Stimulated activated CD8-positive, alpha-beta memory T cell treated with anti-CD3 and anti-CD28 coated beads, Interleukin-2, amount 100 ng/mL, for 48 hours (primary cell): ENCODE results near the gene STK32B.
"Not testable (repeated sequence)": the region's sequence is repeated elsewhere in the genome, so short reads cannot be mapped to it uniquely, and the experiment has no call there.

Experiments
- DNase-seq, 2 donors: peaks; one replicate each; pipeline ENCODE4 v3.0.0-alpha.2; 2020; ENCODE audit warnings: low read depth in 2 of 2

The STK32B gene

DNA sequence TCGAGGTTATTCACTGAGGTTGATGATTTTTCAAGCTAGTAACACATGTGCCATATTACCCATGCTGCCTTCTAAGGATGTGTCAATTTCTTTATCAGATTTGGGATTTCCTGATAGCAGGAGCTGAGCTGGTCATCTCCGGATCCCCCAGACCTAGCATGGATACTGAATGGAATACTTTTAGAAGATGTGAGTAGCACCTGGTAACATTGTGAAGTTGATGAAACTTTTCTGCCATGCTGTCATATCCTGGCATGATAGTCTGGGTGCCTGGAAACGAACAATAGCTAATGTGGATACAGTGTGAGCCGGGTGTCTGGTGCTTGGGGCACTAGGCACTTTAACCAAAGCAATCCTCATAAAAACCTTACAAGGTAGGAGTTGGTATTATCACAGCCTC is 21.1 kb upstream of the STK32B start:
- DNase-seq, result no peak

DNA sequence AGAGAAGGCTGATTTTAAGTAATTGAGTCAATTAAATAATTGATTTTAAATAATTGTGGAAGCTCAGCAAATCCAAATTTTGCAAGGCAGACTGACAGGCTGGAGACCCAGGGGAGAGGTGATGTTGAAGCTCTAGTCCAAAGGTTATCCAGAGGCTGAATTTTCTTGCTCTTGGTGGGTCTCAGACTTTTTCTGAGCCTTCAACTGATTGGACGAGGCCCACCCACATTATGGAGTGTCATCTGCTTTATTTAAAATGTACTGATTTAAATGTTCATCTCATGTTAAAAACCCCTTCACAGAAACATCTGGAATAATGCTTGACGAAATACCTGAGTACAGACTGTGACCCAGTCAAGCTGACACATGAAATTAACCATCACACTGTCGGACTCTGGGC is 20.4 kb upstream of the STK32B start:
- no peak for DNase-seq

DNA sequence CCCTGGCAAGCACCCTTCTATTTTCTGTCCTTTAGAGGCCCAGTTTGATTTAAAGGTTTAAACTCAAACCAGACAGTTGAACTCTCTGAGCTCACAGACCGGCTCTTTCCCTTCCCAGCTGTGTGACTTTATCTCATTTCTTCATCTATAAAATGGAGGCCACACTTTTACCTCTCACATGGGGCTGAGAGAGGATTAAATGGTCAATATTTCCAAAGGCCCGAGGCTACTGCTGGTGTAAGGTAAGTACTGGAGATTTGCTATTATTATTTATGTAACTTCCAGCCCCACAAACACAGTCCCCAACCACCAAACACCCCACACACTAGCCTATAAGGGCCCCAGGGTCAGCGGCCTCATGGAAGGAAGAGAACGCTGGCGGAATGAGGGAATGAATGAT is 18.5 kb upstream of the STK32B start:
- no peak for DNase-seq

DNA sequence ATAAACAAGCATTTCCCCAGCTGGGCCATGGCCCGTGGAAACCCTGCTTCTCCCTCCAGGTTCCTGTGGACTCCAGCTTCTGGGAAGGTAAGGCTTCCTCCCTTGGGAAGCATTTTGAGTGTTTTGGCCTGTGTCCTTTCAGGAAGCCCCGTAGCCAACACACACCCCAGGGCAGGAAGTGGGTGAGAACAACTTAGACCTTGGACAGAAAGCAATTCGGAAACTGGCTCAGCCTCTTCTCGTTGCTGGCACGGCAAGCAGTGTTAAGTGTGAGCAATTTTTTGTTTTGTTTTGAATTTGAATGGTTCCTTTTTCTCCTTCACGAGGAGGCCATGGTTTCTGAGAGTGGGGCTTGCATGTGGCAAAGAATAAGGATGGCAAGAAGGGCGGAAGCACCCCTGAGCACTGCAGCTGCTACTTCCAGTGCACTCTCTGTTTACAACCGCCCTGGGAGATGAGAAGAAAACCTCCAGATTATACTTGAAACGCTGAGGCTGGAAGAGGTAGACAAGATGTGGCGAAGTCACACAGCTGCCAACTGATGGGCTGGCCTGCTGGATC is 17.9 kb upstream of the STK32B start:
- DNase-seq, result no peak

DNA sequence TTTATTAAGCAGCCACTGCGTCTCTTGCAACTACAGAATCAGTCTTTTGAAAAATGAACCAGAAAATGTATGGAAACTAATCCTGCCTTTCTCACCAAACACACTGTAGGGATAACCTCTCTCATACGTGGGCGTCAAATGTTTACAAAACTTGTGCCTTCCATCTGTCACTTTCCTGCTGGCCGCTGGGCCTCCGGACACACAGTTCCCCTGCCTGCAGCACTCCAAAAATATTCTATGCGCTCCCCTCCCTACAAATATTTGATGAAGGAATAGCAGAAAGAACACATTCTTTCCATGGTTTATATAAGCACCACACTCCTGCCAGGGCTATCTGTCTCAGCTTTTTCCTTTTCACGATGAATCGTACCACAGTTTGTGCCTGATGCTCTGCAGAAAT is 17.1 kb upstream of the STK32B start:
- DNase-seq, result no peak

DNA sequence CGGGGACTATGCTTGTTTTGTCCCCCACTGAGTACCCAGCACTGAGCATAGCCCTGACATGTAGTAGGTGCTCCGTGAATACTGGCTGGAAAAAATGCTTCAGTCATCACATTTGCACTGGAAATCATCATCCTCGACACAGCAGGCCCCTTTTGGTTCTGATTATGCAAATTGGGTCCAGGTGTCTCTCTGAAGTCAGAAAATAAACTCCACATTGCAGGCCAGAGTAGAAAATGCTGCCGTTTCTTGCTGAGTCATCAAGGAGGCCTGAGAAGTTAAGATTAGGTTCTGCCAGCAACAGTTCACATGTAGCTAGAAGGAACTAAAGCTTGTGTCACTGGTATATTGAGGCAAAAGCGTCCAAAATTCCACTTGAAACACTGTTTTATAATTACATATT is 15.0 kb upstream of the STK32B start:
- no peak for DNase-seq

DNA sequence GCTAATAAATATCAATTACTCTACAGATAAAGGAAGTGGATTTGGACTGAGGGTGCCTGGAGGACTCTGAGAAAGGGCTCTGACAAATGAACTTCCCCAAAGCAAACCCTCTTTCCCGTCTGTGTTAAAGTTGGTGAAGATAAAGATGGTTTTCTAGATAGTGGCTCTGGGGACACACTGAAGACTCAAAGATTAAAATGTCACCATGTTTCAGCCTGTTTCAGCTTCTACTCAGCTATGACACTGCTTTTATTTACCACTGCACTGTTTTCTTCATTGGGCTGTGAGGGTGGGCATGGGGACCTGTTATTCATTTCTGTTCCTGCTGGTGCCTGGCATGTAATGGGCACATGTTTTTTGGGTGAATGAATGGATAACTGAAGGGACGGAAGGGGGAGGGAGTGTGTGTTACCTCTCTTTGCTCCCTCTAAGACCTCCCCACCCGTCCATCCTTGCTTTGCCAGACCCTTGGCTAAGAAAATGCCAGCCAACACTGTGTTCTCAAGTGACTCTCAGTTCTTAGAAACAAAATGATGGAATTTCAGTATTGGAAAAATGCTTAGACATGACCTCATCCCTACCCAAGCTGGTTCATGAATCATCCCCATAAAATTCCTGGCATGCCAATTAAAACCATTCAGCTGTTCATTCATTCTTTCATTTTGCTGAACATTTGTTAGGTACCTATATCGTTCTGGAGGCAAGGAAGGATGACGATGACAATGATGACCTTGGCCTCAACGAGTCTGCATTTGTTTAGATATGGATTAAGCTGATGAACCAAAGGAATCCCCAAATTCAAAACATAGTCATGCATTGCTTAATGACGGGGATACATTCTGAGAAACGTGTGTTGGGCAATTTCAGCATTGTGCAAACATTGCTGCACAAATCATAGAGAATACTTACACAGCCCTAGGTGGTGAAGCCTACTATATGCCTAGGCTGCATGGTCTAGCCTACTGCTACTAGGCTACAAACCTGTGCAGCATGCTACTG is 13.4 kb upstream of the STK32B start:
- no peak for DNase-seq

DNA sequence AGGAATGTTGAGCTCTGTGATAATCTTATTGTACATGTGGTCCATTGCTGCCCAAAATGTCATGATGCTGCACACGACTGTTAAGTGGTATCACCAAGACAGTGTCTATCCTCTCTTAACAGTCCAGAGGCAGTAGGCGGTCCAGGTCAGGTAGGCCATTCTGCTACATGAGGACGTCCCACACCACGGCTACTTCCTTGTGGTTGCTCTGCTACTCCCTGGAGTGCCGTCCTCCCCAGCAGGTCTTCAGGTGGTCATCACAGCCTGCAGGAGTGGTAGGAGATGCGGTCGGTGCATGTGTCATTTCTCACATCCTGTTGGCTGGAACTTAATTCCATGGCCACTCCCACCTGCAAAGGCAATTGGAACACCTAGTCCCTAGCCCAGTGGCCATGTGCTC is 11.5 kb upstream of the STK32B start:
- no peak for DNase-seq

DNA sequence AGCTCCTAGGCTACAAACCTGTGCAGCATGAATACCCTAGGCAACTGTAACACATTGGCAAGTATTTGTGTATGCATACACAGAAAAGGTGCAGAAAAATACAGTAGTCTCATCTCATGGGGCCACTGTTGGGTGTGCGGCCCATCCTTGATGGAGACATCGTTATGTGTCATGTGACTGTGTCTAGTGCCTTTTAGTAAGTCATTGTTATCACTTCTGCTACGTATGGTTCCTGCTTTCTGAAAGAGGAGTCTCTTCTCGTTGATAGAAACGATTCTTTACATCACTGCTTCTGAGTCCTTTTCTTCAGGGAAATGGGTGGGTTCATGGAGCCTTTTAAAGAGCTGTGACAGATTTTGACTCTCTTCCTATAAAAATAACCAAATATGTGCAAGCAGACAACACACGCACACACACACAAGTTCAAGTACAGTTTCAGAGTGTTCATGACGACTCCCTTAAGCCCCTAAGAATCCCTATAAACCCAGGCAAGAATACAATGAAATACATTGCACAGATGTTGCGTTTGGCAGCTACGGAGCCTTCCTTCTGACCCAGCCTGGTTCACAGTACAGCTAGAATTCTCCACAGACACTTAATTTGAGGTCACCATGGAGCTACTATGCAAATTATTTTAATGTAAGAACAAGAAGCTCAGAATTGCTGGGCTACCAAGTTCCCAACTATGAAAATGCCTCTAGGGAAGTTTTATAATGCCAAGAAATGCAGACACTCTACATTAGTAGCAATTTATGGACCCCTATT is 10.2 kb upstream of the STK32B start:
- DNase-seq, result no peak

DNA sequence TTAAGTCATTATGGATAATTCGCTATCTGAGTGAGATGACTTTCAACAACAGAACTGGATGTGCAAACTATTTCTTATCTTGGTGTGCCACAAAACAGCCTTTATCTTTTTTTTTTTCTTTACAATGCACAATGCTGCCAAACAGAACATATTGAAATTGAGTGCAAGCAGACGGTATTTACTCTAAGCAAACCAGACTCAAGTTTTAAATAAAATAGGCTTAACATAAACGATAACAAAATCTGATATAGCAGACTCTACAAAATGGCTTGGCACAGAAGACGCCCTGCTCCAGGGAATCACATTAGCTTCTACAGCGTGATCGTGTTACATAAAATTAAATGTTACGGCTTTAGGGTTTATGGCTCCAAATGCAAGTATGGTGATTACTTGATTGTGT is 9.6 kb upstream of the STK32B start:
- DNase-seq, result no peak

DNA sequence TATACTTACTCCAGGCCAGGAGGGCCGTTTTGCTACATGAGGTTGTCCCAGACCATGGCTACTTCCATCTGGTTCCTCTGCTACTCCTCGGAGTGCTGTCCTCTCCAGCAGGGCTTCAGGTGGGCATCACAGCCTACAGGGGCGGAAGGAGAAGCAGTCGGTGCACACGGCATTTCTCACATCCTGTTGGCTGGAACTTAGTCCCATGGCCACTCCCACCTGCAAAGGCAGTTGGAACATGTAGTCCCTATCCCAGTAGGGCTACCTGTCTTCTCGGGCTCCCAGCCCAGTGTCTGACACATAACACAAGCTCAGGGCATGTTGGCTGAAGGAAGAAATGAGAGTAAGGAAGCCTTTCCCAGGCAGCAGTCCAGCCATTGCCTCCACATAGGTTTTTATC is 7.7 kb upstream of the STK32B start:
- DNase-seq, result no peak

DNA sequence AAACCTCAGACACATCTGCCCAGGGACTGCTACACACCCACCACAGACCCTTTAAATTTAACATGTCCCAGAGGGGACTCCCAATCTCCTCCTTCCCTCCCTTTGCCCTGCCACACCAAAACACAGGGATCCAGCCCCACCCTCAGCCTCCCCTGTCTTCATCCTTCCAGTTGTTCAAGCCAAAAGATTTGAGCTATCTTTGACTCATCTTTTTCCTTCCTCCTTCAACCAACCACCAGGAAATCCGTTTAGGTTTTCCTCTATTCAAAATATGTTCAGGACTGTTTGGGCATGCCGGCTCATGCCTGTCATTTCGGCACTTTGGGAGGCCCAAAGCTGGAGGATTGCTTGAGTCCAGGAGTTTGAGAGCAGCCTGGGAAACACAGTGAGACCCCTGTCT is 6.9 kb upstream of the STK32B start:
- DNase-seq, result no peak

DNA sequence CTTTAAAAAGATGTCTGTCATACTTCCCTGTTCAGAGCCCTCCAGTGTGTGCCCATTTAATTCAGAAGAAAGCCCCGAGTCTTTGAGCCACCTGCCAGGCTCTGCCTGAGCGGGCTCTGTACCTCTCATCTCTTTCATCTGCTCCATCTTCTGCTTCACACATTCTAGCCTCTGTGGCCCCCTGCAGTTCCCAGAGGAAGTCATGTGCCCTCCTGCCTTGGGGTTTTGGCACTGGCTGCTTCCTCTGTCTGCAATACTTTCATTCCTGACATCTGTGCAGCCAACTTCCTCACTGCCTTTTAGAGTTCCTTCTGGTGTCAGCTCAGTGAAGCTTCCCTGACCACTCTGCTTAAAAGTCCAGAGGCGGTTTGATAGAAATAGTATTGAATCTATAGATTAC is 6.2 kb upstream of the STK32B start:
- DNase-seq, result no peak

DNA sequence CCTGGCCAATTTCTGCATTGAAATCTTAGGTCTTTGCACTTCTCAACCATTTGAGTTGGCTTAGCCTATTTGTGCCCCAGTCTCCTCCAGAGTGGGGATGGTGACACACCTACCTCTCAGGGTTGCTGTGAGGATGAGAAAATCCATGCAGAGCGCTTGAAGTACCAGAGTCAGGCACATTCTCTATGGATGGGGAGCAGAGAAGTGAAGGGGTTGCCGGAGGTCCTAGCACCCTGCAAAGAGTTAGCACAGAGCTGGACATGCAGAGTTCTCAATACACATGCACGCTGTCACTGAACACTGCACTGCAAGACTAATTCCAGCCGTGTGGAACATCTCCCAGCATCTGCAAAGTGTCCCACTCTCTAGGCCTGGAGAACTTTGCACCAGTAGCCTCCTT is 2.6 kb upstream of the STK32B start:
- no peak for DNase-seq

DNA sequence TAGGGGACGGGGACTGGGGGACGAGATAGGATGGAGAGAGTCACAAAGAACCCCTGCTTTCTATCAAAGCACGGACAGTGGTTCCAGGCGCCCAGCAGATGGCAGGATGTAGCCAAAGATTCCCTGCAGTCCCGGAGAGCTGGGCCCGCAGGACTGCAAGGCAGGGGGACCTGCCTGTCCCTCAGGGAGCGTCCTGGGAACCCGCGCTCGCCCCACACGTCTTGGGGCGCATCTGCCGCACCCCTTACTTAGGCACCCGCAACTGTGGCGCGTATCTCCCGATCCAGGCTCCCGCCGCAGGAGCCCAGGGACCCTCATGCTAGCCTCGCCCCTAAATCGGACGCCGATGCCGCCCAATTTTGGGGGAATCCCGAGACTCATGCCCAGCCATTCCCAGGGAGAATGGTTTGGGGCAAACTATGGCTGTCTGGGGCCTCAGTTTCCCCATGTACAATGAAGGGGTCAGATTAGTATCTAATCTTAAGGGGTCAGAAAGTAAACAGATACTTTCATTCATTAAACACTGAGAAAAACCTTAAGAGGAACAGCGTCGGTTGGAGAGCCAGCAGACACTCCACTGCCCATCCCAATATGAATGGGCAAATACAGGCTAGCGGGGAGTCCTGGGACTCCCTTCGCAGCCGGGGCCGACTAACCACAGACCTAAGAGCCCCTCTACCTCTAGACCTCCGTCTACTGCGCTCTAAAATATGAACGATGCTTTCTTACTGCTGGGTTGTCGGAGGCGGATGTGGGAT is 581 bp upstream of the STK32B start:
- DNase-seq, result peak in 1 of 2 donors; percentile 13

DNA sequence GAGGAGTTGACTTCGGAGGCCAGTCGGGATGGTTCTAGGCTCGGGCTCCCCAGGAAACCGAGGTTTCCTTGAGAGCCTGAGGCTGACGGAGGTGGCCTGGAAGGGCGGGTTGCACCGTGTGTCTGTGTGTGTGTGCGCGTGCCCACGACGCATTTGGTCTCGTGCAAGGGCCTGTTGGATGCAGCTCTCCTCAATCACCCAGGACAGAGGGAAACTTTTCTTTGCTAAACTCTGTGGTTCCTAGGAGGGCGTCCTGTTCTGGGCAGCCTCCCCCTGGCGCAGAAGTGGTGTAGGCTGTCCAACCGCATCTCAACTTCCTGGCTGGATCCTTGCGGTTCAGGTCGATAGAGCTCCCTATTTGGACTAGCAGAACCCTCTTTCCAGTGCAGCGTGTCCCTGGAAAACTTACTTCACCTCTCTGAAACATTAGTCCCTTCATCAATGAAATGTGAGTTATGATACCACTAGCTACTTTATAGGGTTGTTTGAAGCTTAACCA is 973 bp downstream of the STK32B start:
- no peak for DNase-seq

DNA sequence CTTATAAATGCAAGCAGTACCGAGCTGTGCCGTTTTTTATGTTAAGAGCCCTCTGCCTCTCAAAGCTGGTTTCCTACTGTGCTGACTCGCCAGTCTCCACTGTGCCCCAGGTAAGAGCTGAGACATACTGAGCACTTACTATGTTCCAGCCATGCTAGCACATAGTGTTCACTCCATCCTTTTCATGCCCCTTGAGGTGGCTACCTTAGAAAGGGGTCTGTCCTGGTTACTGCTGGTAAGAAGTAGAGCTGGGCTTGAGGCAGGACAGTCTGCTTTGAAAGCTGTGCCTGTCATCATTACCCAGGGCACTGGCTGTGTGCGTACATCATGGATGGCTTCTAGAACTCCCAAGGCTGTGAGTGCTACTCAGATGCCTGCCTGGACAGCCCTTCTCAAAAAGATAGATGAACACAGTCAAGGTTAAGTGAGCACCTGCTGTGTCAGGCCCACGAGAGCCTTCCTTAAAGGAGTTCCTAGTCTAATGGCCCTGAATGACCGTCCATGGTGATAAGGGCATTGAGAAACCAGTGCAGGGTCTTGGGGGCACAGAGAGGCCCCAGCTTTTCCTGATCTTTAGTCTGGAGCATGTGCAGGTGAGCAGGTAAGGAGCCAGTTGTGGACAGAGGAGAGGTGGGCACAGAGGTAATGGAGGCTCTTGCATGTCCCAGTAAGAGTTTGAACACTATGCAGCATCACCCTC is 1.6 kb downstream of the STK32B start:
- no peak for DNase-seq

DNA sequence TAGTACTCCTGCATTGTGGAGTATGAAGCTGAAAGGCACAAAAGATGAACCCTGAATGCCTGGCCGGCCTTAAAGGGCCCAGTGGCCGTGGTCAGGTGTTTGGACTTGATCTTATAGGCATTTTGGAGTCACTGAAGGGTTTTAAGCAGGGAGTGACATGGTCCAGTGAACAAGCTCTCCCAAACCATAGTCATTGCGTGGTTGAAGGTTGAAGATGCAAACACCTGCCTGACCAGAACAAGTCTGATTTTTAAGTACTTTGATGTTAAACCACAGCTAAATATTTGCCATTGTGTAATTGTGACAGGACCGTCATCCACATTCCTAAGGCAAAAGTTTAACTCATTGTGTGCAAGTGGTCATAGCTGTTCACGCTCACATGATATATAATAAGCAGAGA is 3.3 kb downstream of the STK32B start:
- DNase-seq, result no peak

DNA sequence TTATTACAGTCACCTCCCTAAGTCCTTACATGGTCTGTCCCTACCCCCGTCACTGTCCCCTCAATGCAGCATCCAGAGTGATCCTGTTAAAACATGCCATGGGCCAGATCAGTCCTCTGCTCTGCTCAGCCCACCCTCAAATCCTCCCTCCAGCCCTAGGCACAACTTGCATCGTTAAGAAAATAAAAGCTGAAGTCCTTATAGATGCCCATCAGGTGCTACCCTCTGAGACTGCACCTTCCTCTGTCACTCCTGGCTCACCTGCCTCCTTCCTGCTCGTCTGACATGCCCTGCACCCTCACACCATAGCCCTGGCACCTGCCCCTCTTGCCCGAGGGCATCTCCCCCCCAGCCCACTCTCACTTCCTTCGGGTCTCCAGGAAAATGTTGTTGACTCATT is 4.1 kb downstream of the STK32B start:
- no peak for DNase-seq

DNA sequence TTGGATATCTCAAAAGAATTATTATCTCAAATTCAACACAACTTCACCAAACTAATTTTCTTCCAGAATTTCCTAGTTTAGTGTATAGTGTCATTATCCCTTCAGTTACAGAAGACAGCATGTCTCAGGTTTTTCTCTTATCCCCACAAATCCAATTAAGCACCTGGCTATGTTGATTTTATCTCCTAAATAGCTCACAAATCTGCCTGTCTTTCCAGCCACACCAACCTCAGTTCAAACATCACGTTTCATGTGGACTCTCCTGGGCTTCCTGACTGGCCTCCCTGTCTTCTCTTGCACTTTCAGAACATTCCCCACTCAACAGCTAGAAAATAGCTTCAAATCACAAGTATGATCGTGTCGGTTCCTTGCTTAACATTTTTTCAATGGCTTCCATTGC is 14.8 kb downstream of the STK32B start:
- no peak for DNase-seq

DNA sequence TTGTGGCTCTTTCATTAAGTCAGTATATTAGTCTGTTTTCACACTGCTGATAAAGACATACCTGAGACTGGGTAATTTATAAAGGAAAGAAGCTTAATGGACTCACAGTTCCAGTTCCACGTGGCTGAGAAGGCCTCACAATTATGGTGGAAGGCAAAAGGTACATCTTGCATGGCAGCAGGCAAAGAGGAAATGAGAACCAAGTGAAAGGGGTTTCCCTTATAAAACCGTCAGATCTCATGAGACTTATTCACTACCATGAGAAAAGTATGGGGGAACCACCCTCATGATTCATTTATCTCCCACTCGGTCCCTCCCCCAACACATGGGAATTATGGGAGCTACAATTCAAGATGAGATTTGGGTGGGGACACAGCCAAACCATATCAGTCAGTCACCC is 15.7 kb downstream of the STK32B start:
- DNase-seq, result not testable (repeated sequence)
